Stomach smooth muscle (tissue), 2 donors: ENCODE data around the gene MFSD2A.

ENCODE experiments used
- H3K27ac ChIP-seq: one replicate; pipeline ENCODE4 v1.7.0; 2013; ENCODE audit warnings: mild to moderate bottlenecking, low read length, inconsistent platforms
- H3K27me3 ChIP-seq, 2 donors: one replicate each; pipeline ENCODE4 v1.7.0; 2013; ENCODE audit warnings: low read length in 2 of 2; ENCODE audit not compliant: insufficient read depth in 2 of 2, control insufficient read depth in 1 of 2
- H3K36me3 ChIP-seq, 2 donors: one replicate each; pipeline ENCODE4 v1.7.0; 2013; ENCODE audit warnings: low read length in 2 of 2; ENCODE audit not compliant: control insufficient read depth in 2 of 2, insufficient read depth in 2 of 2
- H3K4me1 ChIP-seq: one replicate; pipeline ENCODE4 v1.7.0; 2013; ENCODE audit warnings: low read length; ENCODE audit not compliant: control insufficient read depth, insufficient read depth
- H3K4me3 ChIP-seq, 2 donors: one replicate each; pipeline ENCODE4 v1.7.0; 2013; ENCODE audit warnings: low read length in 2 of 2
- H3K9ac ChIP-seq, 2 donors: one replicate each; pipeline ENCODE4 v1.7.0; 2013; ENCODE audit warnings: low read length in 2 of 2, mild to moderate bottlenecking in 1 of 2
- H3K9me3 ChIP-seq, 2 donors: one replicate each; pipeline ENCODE4 v1.7.0; 2013; ENCODE audit warnings: low read length in 2 of 2; ENCODE audit not compliant: control insufficient read depth in 2 of 2
- donor health status: healthy.
- donor health status: Pancreatic carcinoma.

Gene MFSD2A

GRCh38 chr1:39969531-39970270 lies 14.8 kb downstream of the MFSD2A start:
- no peaks in the 10 kb centered on the region for H3K4me1 ChIP-seq
- no peak overlapping the region for H3K27ac ChIP-seq
- no peak overlapping the region for H3K9ac ChIP-seq
- no peaks in the 10 kb centered on the region for H3K9me3 ChIP-seq
- H3K4me3 ChIP-seq: no peak overlapping the region
- H3K27me3 ChIP-seq: peaks cover 0 to 2% of the 10 kb centered on the region in 2 donors
- H3K36me3 ChIP-seq: no peaks in the 10 kb centered on the region

GRCh38 chr1:39970274-39970673 lies 15.3 kb downstream of the MFSD2A start:
- H3K27ac ChIP-seq: no peak overlapping the region
- H3K36me3 ChIP-seq: no peaks in the 10 kb centered on the region
- H3K9ac ChIP-seq: no peak overlapping the region
- H3K4me1 ChIP-seq: no peaks in the 10 kb centered on the region
- H3K27me3 ChIP-seq: peaks cover 0 to 3% of the 10 kb centered on the region in 2 donors
- no peaks in the 10 kb centered on the region for H3K9me3 ChIP-seq
- H3K4me3 ChIP-seq: no peak overlapping the region

- H3K9me3 ChIP-seq: no peaks in the 10 kb centered on the region
- no peaks in the 10 kb centered on the region for H3K4me1 ChIP-seq
- H3K36me3 ChIP-seq: no peaks in the 10 kb centered on the region
- no peak overlapping the region for H3K27ac ChIP-seq
- H3K4me3 ChIP-seq: no peak overlapping the region
- peaks cover 0 to 3% of the 10 kb centered on the region in 2 donors for H3K27me3 ChIP-seq
- no peak overlapping the region for H3K9ac ChIP-seq
Observed at GRCh38 chr1:39971138-39971537, 16.2 kb downstream of the MFSD2A start.

- no peaks in the 10 kb centered on the region for H3K9me3 ChIP-seq
- no peak overlapping the region for H3K27ac ChIP-seq
- no peak overlapping the region for H3K4me3 ChIP-seq
- H3K9ac ChIP-seq: no peak overlapping the region
- no peaks in the 10 kb centered on the region for H3K4me1 ChIP-seq
- no peaks in the 10 kb centered on the region for H3K36me3 ChIP-seq
- peaks cover 0 to 3% of the 10 kb centered on the region in 2 donors for H3K27me3 ChIP-seq
Observed at GRCh38 chr1:39973503-39974135, 18.7 kb downstream of the MFSD2A start.

GRCh38 chr1:39976732-39977131 lies 21.8 kb downstream of the MFSD2A start:
- Histone ChIP-seq H3K27ac (no peak overlapping the region), H3K27me3 (peaks cover 0 to 3% of the 10 kb centered on the region in 2 donors), H3K4me3 (no peak overlapping the region), H3K4me1 (no peaks in the 10 kb centered on the region), H3K9ac (no peak overlapping the region), H3K9me3 (no peaks in the 10 kb centered on the region), H3K36me3 (no peaks in the 10 kb centered on the region)

GRCh38 chr1:39977202-39977601 lies 22.3 kb downstream of the MFSD2A start:
- H3K36me3 ChIP-seq: no peaks in the 10 kb centered on the region
- H3K9ac ChIP-seq: no peak overlapping the region
- H3K4me3 ChIP-seq: no peak overlapping the region
- no peak overlapping the region for H3K27ac ChIP-seq
- no peaks in the 10 kb centered on the region for H3K4me1 ChIP-seq
- H3K9me3 ChIP-seq: no peaks in the 10 kb centered on the region
- peaks cover 0 to 3% of the 10 kb centered on the region in 2 donors for H3K27me3 ChIP-seq

- Histone ChIP-seq H3K9me3 (no peaks in the 10 kb centered on the region), H3K27me3 (peaks cover 0 to under 1% of the 10 kb centered on the region in 2 donors), H3K9ac (no peak overlapping the region), H3K27ac (no peak overlapping the region), H3K4me3 (no peak overlapping the region), H3K36me3 (no peaks in the 10 kb centered on the region), H3K4me1 (no peaks in the 10 kb centered on the region)
Observed at GRCh38 chr1:39979654-39980053, 24.7 kb downstream of the MFSD2A start.

- no peak overlapping the region for H3K9ac ChIP-seq
- no peaks in the 10 kb centered on the region for H3K9me3 ChIP-seq
- H3K27ac ChIP-seq: no peak overlapping the region
- no peaks in the 10 kb centered on the region for H3K4me1 ChIP-seq
- H3K4me3 ChIP-seq: no peak overlapping the region
- H3K36me3 ChIP-seq: no peaks in the 10 kb centered on the region
- no peaks in the 10 kb centered on the region for H3K27me3 ChIP-seq
Observed at GRCh38 chr1:39980555-39981313, 25.8 kb downstream of the MFSD2A start.

GRCh38 chr1:39981385-39981784 lies 26.4 kb downstream of the MFSD2A start:
- H3K27me3 ChIP-seq: no peaks in the 10 kb centered on the region

GRCh38 chr1:39981945-39982344 lies 27.0 kb downstream of the MFSD2A start:
- Histone ChIP-seq H3K9ac (no peak overlapping the region), H3K27ac (no peak overlapping the region), H3K27me3 (no peaks in the 10 kb centered on the region), H3K4me3 (no peak overlapping the region), H3K4me1 (no peaks in the 10 kb centered on the region), H3K9me3 (no peaks in the 10 kb centered on the region), H3K36me3 (no peaks in the 10 kb centered on the region)

More at GRCh38 chr1:39981385-39981784, 26.4 kb downstream of the MFSD2A start:
- no peaks in the 10 kb centered on the region for H3K9me3 ChIP-seq
- no peak overlapping the region for H3K27ac ChIP-seq
- no peaks in the 10 kb centered on the region for H3K36me3 ChIP-seq
- no peak overlapping the region for H3K9ac ChIP-seq
- no peak overlapping the region for H3K4me3 ChIP-seq
- no peaks in the 10 kb centered on the region for H3K4me1 ChIP-seq
